GM23248 (cell line): ENCODE measurements around the gene PRDM12. TPM values are rescaled to one million over a fixed set of nuclear protein-coding genes. Genes with fewer than 3 reads are reported as not detected.
A peak's percentile ranks its signal among the peaks of the same experiment; 100 is the strongest.

Source experiments
- DNase-seq: peaks from one replicate; pipeline ENCODE4 v3.0.0-alpha.2; 2015
- H2AFZ ChIP-seq: fragments of 200-600 bp; sonication (generic); 2 replicates; pipeline ENCODE4 v1.6.1; 2016; ENCODE audit warnings: antibody characterized with exemption
- H3F3A ChIP-seq: fragments of 200-600 bp; sonication (generic); 2 replicates; pipeline ENCODE4 v1.6.1; 2016; ENCODE audit warnings: mild to moderate bottlenecking, antibody characterized with exemption, mixed run types; ENCODE audit not compliant: insufficient read depth
- H3K27ac ChIP-seq: fragments of 200-600 bp; sonication (generic); 2 replicates; pipeline ENCODE4 v1.5.1; 2016; ENCODE audit warnings: mild to moderate bottlenecking
- H3K27me3 ChIP-seq: fragments of 200-600 bp; sonication (generic); replicated peaks from 2 replicates; pipeline ENCODE4 v1.6.1; 2016; ENCODE audit warnings: mild to moderate bottlenecking; ENCODE audit not compliant: insufficient read depth
- H3K36me3 ChIP-seq: fragments of 200-600 bp; sonication (generic); 2 replicates; pipeline ENCODE4 v1.6.1; 2016; ENCODE audit warnings: low read depth, mild to moderate bottlenecking
- H3K4me1 ChIP-seq: fragments of 200-600 bp; sonication (generic); 2 replicates; pipeline ENCODE4 v1.6.1; 2016; ENCODE audit warnings: mild to moderate bottlenecking; ENCODE audit not compliant: insufficient read depth
- H3K4me2 ChIP-seq: fragments of 200-600 bp; sonication (generic); one replicate; pipeline ENCODE4 v1.6.1; 2016; ENCODE audit warnings: mild to moderate bottlenecking; ENCODE audit not compliant: unreplicated experiment
- H3K4me3 ChIP-seq: fragments of 200-600 bp; sonication (generic); 2 replicates; pipeline ENCODE4 v1.5.1; 2016; ENCODE audit warnings: mild to moderate bottlenecking
- H3K79me2 ChIP-seq: fragments of 200-600 bp; sonication (generic); 2 replicates; pipeline ENCODE4 v1.6.1; 2016; ENCODE audit warnings: mild to moderate bottlenecking; ENCODE audit not compliant: insufficient read depth
- H3K9ac ChIP-seq: fragments of 200-600 bp; sonication (generic); 2 replicates; pipeline ENCODE4 v1.6.1; 2016; ENCODE audit warnings: mild to moderate bottlenecking
- H3K9me2 ChIP-seq: fragments of 200-600 bp; sonication (generic); 2 replicates; pipeline ENCODE4 v1.6.1; 2016; ENCODE audit warnings: mixed run types, mild to moderate bottlenecking, moderate library complexity; ENCODE audit not compliant: insufficient read depth
- H3K9me3 ChIP-seq: fragments of 200-600 bp; sonication (generic); one replicate; pipeline ENCODE4 v1.6.1; 2017; ENCODE audit warnings: low read depth
- H4K20me1 ChIP-seq: fragments of 200-600 bp; sonication (generic); 2 replicates; pipeline ENCODE4 v1.6.0; 2016; ENCODE audit not compliant: insufficient read depth
- EZH2 ChIP-seq: fragments of 200-600 bp; sonication (generic); IDR thresholded peaks from 2 replicates; pipeline ENCODE4 v1.6.1; 2018; ENCODE audit warnings: antibody characterized with exemption, mild to moderate bottlenecking; ENCODE audit not compliant: insufficient read depth, poor library complexity, severe bottlenecking
- EZH2phosphoT487 ChIP-seq: fragments of 200-600 bp; sonication (generic); IDR thresholded peaks from 2 replicates; pipeline ENCODE4 v1.6.1; 2018; ENCODE audit warnings: antibody characterized with exemption, moderate library complexity, mild to moderate bottlenecking, low read depth; ENCODE audit not compliant: insufficient read depth
- WGBS, 2 experiments: methylation state at CpG; one replicate each; pipeline ENCODE4 v1.1.6; 2015 to 2017; ENCODE audit warnings: low lambda C conversion rate in 2 of 2, low coverage in 1 of 2; ENCODE audit errors: missing lambda C conversion rate in 2 of 2; 5-methylcytosine and 5-hydroxymethylcytosine counted together
- in situ Hi-C: fragments of 300-500 bp; cut with MboI; formaldehyde crosslinking; loops from 2 replicates; pipeline ENCODE4 v1.15.0; 2020
- polyA plus RNA-seq: library from polyadenylated mRNA; unstranded; fragments of >200 nt; fragmentation: Nextera tagmentation; extraction: Ambion mirVana; gene quantifications from 2 replicates; pipeline ENCODE4 v1.2.1, GENCODE V29; 2016
- total RNA-seq: library from RNA; depleted of rRNA; stranded (reverse); fragments of >200 nt; shearing (Covaris generic); gene quantifications from 2 replicates; pipeline ENCODE4 v1.2.3, GENCODE V29; 2014

PRDM12 gene
- total and polyA plus RNA-seq, 2 experiments from 2014 or later, result not detected

GRCh38 chr9:130692321-130692720, 27.9 kb downstream of the PRDM12 start:
- TF ChIP-seq EZH2 (no peak), EZH2phosphoT487 (no peak)
- no peaks in the 10 kb centered on the region for H3K9me3 ChIP-seq
- H4K20me1 ChIP-seq, result no peaks in the 10 kb centered on the region
- no peak overlapping the region for H3K27ac ChIP-seq
- peaks cover 13% of the 10 kb centered on the region for H3K4me1 ChIP-seq
- H3K9ac ChIP-seq, result no peak overlapping the region
- no peaks in the 10 kb centered on the region for H3K27me3 ChIP-seq
- H2AFZ ChIP-seq, result peak overlapping the region; percentile 100
- peak; percentile 30 for DNase-seq
- H3K4me3 ChIP-seq, result no peak overlapping the region
- H3K79me2 ChIP-seq, result peaks cover 35% of the 10 kb centered on the region
- H3K9me2 ChIP-seq, result no peaks in the 10 kb centered on the region
- in situ Hi-C loops, result loop anchor here (25.0 kb wide), 1 partner anchor 580 kb away; no protein-coding TSS in a partner anchor
- H3F3A ChIP-seq, result peaks cover 14% of the 10 kb centered on the region
- H3K36me3 ChIP-seq, result 0 out of 2 replicates have a peak, but pooled peaks cover 7% of the 10 kb centered on the region
- no peak overlapping the region for H3K4me2 ChIP-seq
- 48 to 53% methylated on average over 25 of the region's 25 CpGs for WGBS, 2 experiments

- Histone ChIP-seq H3K4me3 (peak overlapping the region; percentile 86), H3K4me1 (peaks cover 15% of the 10 kb centered on the region), H3F3A (peaks cover 17% of the 10 kb centered on the region), H3K9ac (peak overlapping the region; percentile 88), H3K27me3 (no peaks in the 10 kb centered on the region), H3K36me3 (0 out of 2 replicates have a peak, but pooled peaks cover 7% of the 10 kb centered on the region), H3K9me2 (no peaks in the 10 kb centered on the region), H3K27ac (peak overlapping the region; percentile 67), H3K4me2 (peak overlapping the region; percentile 95), H4K20me1 (no peaks in the 10 kb centered on the region), H3K9me3 (no peaks in the 10 kb centered on the region), H2AFZ (peak overlapping the region; percentile 100), H3K79me2 (peaks cover 37% of the 10 kb centered on the region)
- DNase-seq, result no peak
- TF ChIP-seq EZH2phosphoT487 (no peak), EZH2 (no peak)
- 6 to 11% methylated on average over 8 of the region's 8 CpGs for WGBS, 2 experiments
- in situ Hi-C loops, result loop anchor here (25.0 kb wide), 1 partner anchor 581 kb away; no protein-coding TSS in a partner anchor
Observed at GRCh38 chr9:130693101-130693425, 28.7 kb downstream of the PRDM12 start.

GRCh38 chr9:130693426-130694191, 29.2 kb downstream of the PRDM12 start, which contains the start of gene EXOSC2:
EXOSC2 (plus strand) TSS chr9:130693780; CDS start chr9:130693792, 12 bp downstream.
- TF ChIP-seq EZH2, result no peak
- no peak for TF ChIP-seq EZH2phosphoT487
- Histone ChIP-seq H3K9me3 (no peaks in the 10 kb centered on the region), H3K36me3 (0 out of 2 replicates have a peak, but pooled peaks cover 7% of the 10 kb centered on the region), H3K27me3 (no peaks in the 10 kb centered on the region), H3K4me3 (peak within 1 kb of the TSS; percentile 86), H3K4me1 (peaks cover 20% of the 10 kb centered on the region), H2AFZ (peak within 1 kb of the TSS; percentile 100), H4K20me1 (no peaks in the 10 kb centered on the region), H3K79me2 (peaks cover 37% of the 10 kb centered on the region), H3F3A (peaks cover 22% of the 10 kb centered on the region), H3K4me2 (peak within 1 kb of the TSS; percentile 95), H3K27ac (peak within 1 kb of the TSS; percentile 67), H3K9me2 (no peaks in the 10 kb centered on the region), H3K9ac (peak within 1 kb of the TSS; percentile 88)
- 1 to 2% methylated on average over 40 of the region's 40 CpGs for WGBS, 2 experiments
- DNase-seq, result peak; percentile 99
- in situ Hi-C loops, result loop anchor here (25.0 kb wide), 1 partner anchor 581 kb away; no protein-coding TSS in a partner anchor

GRCh38 chr9:130694205-130694604, 29.8 kb downstream of the PRDM12 start:
- Histone ChIP-seq H3K36me3 (0 out of 2 replicates have a peak, but pooled peaks cover 8% of the 10 kb centered on the region), H3K4me1 (peaks cover 25% of the 10 kb centered on the region), H3K9me3 (no peaks in the 10 kb centered on the region), H3K4me3 (peak overlapping the region; percentile 86), H3K4me2 (peak overlapping the region; percentile 93), H3K9me2 (no peaks in the 10 kb centered on the region), H4K20me1 (no peaks in the 10 kb centered on the region), H2AFZ (peak overlapping the region; percentile 100), H3K9ac (peak overlapping the region; percentile 88), H3K27me3 (no peaks in the 10 kb centered on the region), H3F3A (peaks cover 26% of the 10 kb centered on the region), H3K27ac (peak overlapping the region; percentile 62), H3K79me2 (peaks cover 42% of the 10 kb centered on the region)
- in situ Hi-C loops, result loop anchor here (25.0 kb wide), 1 partner anchor 582 kb away; no protein-coding TSS in a partner anchor
- WGBS, 2 experiments, result 1 to 3% methylated on average over 8 of the region's 8 CpGs
- no peak for TF ChIP-seq EZH2phosphoT487
- TF ChIP-seq EZH2, result no peak
- peak; percentile 54 for DNase-seq
